Subcutaneous abdominal adipose tissue (tissue), 5 donors: Measurements from ENCODE around the gene LEMD2.

Experiments used
- H3K27ac ChIP-seq: one replicate; pipeline ENCODE4 v1.7.0; 2013; ENCODE audit warnings: low read depth, mild to moderate bottlenecking, inconsistent platforms, low read length, moderate library complexity
- H3K27me3 ChIP-seq, 5 donors: one replicate each; pipeline ENCODE4 v1.7.0; 2013; ENCODE audit warnings: low read length in 5 of 5, inconsistent platforms in 1 of 5; ENCODE audit not compliant: control insufficient read depth in 5 of 5, insufficient read depth in 4 of 5
- H3K36me3 ChIP-seq, 5 donors: one replicate each; pipeline ENCODE4 v1.7.0; 2013; ENCODE audit warnings: low read length in 5 of 5; ENCODE audit not compliant: control insufficient read depth in 5 of 5, insufficient read depth in 5 of 5
- H3K4me1 ChIP-seq, 5 donors: one replicate each; pipeline ENCODE4 v1.7.0; 2013; ENCODE audit warnings: low read length in 5 of 5, mild to moderate bottlenecking in 3 of 5, moderate library complexity in 1 of 5; ENCODE audit not compliant: control insufficient read depth in 5 of 5, insufficient read depth in 5 of 5
- H3K4me3 ChIP-seq, 5 donors: one replicate each; pipeline ENCODE4 v1.7.0; 2013; ENCODE audit warnings: low read length in 5 of 5, low read depth in 1 of 5
- H3K9ac ChIP-seq, 5 donors: one replicate each; pipeline ENCODE4 v1.7.0; 2013; ENCODE audit warnings: low read length in 5 of 5, mild to moderate bottlenecking in 4 of 5, moderate library complexity in 3 of 5
- H3K9me3 ChIP-seq, 5 donors: one replicate each; pipeline ENCODE4 v1.7.0; 2013; ENCODE audit warnings: low read length in 5 of 5; ENCODE audit not compliant: control insufficient read depth in 5 of 5
- donor health status: healthy.
- donor health status: healthy.
- donor health status: healthy.
- donor health status: healthy.
- donor health status: healthy.

LEMD2 gene

DNA sequence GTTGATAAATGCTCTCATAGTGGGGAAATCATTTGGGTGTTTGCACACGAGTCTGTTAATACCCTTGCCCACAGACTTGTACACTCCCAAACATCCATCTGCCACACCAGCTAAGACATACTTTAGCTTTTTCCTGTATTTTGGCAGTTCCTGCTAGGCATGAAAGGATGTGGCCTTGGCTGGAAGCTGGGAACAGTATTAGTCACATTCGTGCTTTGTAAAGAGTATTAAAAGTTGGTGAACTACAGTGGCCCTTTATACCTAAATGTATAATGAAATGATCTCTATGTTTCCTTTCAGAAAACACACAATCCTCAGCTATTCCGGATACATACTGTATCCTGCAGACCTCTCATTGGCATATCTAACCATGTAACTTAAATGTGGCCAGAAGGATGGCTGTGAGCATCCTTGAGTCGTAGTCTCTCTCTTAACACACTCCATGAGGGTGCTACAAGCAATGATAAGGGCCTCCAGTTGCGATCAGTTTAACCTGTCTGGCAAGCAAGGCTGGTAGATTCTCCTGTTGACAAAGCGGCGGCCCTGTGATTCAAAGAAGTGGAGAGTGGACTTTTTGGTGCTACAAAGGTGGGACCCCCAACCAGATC is 1.5 kb downstream of the LEMD2 start:
- peaks cover 15 to 49% (median 43%) of the 10 kb centered on the region in 5 donors for H3K4me1 ChIP-seq
- H3K9me3 ChIP-seq: no peaks in the 10 kb centered on the region
- H3K27me3 ChIP-seq: no peaks in the 10 kb centered on the region
- H3K27ac ChIP-seq: peak overlapping the region; percentile 93
- H3K4me3 ChIP-seq: peak overlapping the region; percentile 62 to 84 (median 80)
- peak overlapping the region; percentile 74 to 100 (median 84) for H3K9ac ChIP-seq
- H3K36me3 ChIP-seq: peaks cover 0 to 28% (median 22%) of the 10 kb centered on the region in 5 donors

GRCh38 chr6:33786736-33787135 is 2.2 kb downstream of the LEMD2 start:
- peaks cover 18 to 52% (median 48%) of the 10 kb centered on the region in 5 donors for H3K4me1 ChIP-seq
- H3K27ac ChIP-seq: peak overlapping the region; percentile 93
- peak overlapping the region; percentile 74 to 100 (median 84) for H3K9ac ChIP-seq
- peaks cover 0 to 35% (median 29%) of the 10 kb centered on the region in 5 donors for H3K36me3 ChIP-seq
- no peaks in the 10 kb centered on the region for H3K9me3 ChIP-seq
- H3K27me3 ChIP-seq: no peaks in the 10 kb centered on the region
- peak overlapping the region in 1 of 5 donors; percentile 84 for H3K4me3 ChIP-seq

- Histone ChIP-seq H3K4me3 (no peak overlapping the region), H3K36me3 (peaks cover 0 to 44% (median 37%) of the 10 kb centered on the region in 5 donors), H3K4me1 (peaks cover 18 to 56% (median 50%) of the 10 kb centered on the region in 5 donors), H3K27me3 (no peaks in the 10 kb centered on the region), H3K9me3 (no peaks in the 10 kb centered on the region), H3K27ac (peak overlapping the region; percentile 93), H3K9ac (peak overlapping the region in 4 of 5 donors; percentile 22 to 77 (median 62))
Observed at GRCh38 chr6:33785778-33786177, 3.2 kb downstream of the LEMD2 start.

DNA sequence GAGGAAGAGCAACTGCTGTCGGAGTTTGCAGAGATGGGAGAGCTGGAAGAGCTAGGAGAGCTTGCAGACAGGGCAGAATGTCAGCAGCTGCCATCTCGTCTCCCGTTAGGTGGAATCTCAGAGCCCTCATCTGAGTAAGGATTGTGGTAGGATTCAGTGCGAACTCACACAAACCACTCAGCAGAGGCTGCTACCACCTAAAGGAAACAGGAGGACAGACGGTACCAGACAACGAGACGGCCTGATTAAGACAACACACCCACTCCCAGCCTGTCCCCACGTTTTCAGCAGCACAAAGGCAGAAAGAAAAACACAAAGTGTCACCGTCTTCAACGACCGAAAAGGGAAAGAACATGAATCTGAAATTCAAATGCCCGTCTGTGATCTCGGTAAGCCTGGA is 4.1 kb downstream of the LEMD2 start:
- Histone ChIP-seq H3K27ac (no peak overlapping the region), H3K36me3 (peaks cover 0 to 54% (median 47%) of the 10 kb centered on the region in 5 donors), H3K4me3 (no peak overlapping the region), H3K9ac (peak overlapping the region in 3 of 5 donors; percentile 22 to 77 (median 68)), H3K4me1 (peaks cover 18 to 63% (median 50%) of the 10 kb centered on the region in 5 donors), H3K27me3 (no peaks in the 10 kb centered on the region), H3K9me3 (no peaks in the 10 kb centered on the region)

- peaks cover 0 to 62% (median 55%) of the 10 kb centered on the region in 5 donors for H3K36me3 ChIP-seq
- no peak overlapping the region for H3K4me3 ChIP-seq
- peaks cover 16 to 58% (median 45%) of the 10 kb centered on the region in 5 donors for H3K4me1 ChIP-seq
- H3K9me3 ChIP-seq: no peaks in the 10 kb centered on the region
- no peak overlapping the region for H3K9ac ChIP-seq
- no peak overlapping the region for H3K27ac ChIP-seq
- no peaks in the 10 kb centered on the region for H3K27me3 ChIP-seq
Observed at GRCh38 chr6:33783781-33784520, 5.0 kb downstream of the LEMD2 start.

- Histone ChIP-seq H3K27me3 (no peaks in the 10 kb centered on the region), H3K9ac (no peak overlapping the region), H3K4me3 (no peak overlapping the region), H3K36me3 (peaks cover 4 to 76% (median 69%) of the 10 kb centered on the region in 5 donors), H3K9me3 (no peaks in the 10 kb centered on the region), H3K4me1 (peaks cover 11 to 53% (median 38%) of the 10 kb centered on the region in 5 donors), H3K27ac (no peak overlapping the region)
Observed at GRCh38 chr6:33782561-33782960, 6.4 kb downstream of the LEMD2 start.

- Histone ChIP-seq H3K4me3 (no peak overlapping the region), H3K9me3 (no peaks in the 10 kb centered on the region), H3K36me3 (peaks cover 4 to 88% (median 81%) of the 10 kb centered on the region in 5 donors), H3K27me3 (no peaks in the 10 kb centered on the region), H3K4me1 (peaks cover 3 to 41% (median 26%) of the 10 kb centered on the region in 5 donors), H3K9ac (no peak overlapping the region), H3K27ac (no peak overlapping the region)
Observed at GRCh38 chr6:33781131-33781975, 7.6 kb downstream of the LEMD2 start.

DNA sequence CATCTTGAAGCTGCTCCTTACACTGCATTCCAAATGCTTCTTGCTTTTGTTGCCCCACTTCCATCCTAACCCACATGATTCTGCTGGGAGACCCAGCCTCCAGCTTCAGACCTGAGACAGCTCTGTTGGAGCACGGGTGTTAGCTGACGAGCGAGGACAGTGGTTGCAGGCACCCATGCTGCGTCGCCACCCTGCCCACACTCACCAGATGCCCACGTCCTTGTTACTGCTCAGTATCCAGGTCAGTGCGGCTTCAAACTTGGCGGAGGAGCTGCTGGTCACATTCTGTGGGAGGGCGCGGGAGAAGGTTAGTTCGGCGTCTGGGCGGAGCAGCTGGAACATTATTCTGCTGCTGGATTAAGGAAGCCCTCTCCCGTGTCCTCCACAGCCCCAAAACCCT is 9.0 kb downstream of the LEMD2 start:
- H3K27me3 ChIP-seq: no peaks in the 10 kb centered on the region
- no peak overlapping the region for H3K27ac ChIP-seq
- no peaks in the 10 kb centered on the region for H3K9me3 ChIP-seq
- peaks cover 7 to 99% (median 94%) of the 10 kb centered on the region in 5 donors for H3K36me3 ChIP-seq
- peaks cover 3 to 26% (median 11%) of the 10 kb centered on the region in 5 donors for H3K4me1 ChIP-seq
- no peak overlapping the region for H3K9ac ChIP-seq
- H3K4me3 ChIP-seq: no peak overlapping the region

DNA sequence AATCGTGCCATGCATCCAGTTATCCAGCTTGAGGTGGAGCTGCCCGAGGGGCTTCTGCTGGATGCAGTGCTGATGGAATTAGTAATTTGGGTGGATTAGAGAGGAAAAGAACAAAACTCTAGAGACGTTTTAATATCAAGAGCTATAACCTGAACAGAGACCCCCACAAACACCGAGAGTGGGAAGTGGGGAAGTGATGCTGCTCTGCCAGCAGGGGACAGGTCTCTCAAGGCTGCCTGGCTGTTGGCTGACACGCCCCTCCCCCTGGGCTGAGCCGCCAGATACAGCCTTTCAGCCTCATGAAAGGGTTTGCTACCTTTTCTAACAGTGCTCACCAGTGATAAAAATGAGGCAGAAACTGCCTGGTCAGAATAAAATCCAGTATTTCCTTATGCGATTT is 9.6 kb downstream of the LEMD2 start:
- Histone ChIP-seq H3K27ac (no peak overlapping the region), H3K4me3 (no peak overlapping the region)

More for the DNA sequence above, 9.6 kb downstream of the LEMD2 start:
- Histone ChIP-seq H3K27me3 (no peaks in the 10 kb centered on the region), H3K9ac (no peak overlapping the region), H3K9me3 (no peaks in the 10 kb centered on the region), H3K36me3 (peaks cover 7 to 99% (median 93%) of the 10 kb centered on the region in 5 donors), H3K4me1 (peaks cover 3 to 21% (median 7%) of the 10 kb centered on the region in 5 donors)
